Testis (tissue), 5 donors: ENCODE measurements around the gene PRB3. TPM values are rescaled to one million over a fixed set of nuclear protein-coding genes. Genes with fewer than 3 reads are reported as not detected.

Experiments used
- DNase-seq: peaks from one replicate; pipeline ENCODE4 v3.0.0-alpha.2; 2019
- H3K27ac ChIP-seq, 2 donors: fragments of 200-600 bp; sonication (generic); one replicate each; pipeline ENCODE4 v1.5.1; 2019
- H3K27me3 ChIP-seq: fragments of 200-600 bp; sonication (generic); one replicate; pipeline ENCODE4 v1.5.1; 2019
- H3K36me3 ChIP-seq: fragments of 200-600 bp; sonication (generic); one replicate; pipeline ENCODE4 v1.5.1; 2017; ENCODE audit warnings: low read depth; ENCODE audit errors: missing control alignments
- H3K4me1 ChIP-seq: fragments of 200-600 bp; sonication (generic); one replicate; pipeline ENCODE4 v1.5.1; 2019
- H3K4me3 ChIP-seq, 2 donors: fragments of 200-600 bp; sonication (generic); one replicate each; pipeline ENCODE4 v1.5.1; 2017 to 2019
- H3K9me3 ChIP-seq: fragments of 200-600 bp; sonication (generic); one replicate; pipeline ENCODE4 v1.5.1; 2017
- CTCF ChIP-seq, 3 experiments: fragments of 450-650 bp in 2 of 3; fragments of 200-600 bp in 1 of 3; sonication (generic) in 1 of 3; IDR thresholded peaks; one replicate each; pipeline ENCODE4 v1.5.1; 2016 to 2019; ENCODE audit warnings: antibody characterized with exemption in 3 of 3, mild to moderate bottlenecking in 2 of 3, moderate library complexity in 1 of 3
- POLR2A ChIP-seq: fragments of 450-650 bp; IDR thresholded peaks from one replicate; pipeline ENCODE4 v1.6.1; 2017; ENCODE audit warnings: antibody characterized with exemption, mild to moderate bottlenecking, moderate library complexity
- WGBS, 2 donors: methylation state at CpG; one replicate each; pipeline ENCODE4 v1.1.5; 2018; 5-methylcytosine and 5-hydroxymethylcytosine counted together
- intact Hi-C: fragments of 100-400 bp; cut with DNase I; formaldehyde crosslinking; loops from one replicate; pipeline ENCODE4 v1.15.1; 2023; ENCODE audit warnings: low total_unique reads
- long read RNA-seq, 2 donors: transcript quantifications; one replicate each; lab custom pipeline, GENCODE V29; 2026
- polyA plus RNA-seq: library from polyadenylated mRNA; stranded (reverse); fragments of 350-450 nt; fragmentation: Illumina TruSeq; extraction: RNeasy Lipid Tissue Mini Kit (QIAGEN cat#74804); gene quantifications from one replicate; pipeline ENCODE4 v1.2.3, GENCODE V29; 2014; ENCODE audit warnings: low read depth, low replicate concordance; ENCODE audit not compliant: insufficient read depth
- total RNA-seq, 2 donors: library from RNA; depleted of rRNA; stranded (reverse); fragments of >200 nt; gene quantifications; one replicate each; pipeline ENCODE4 v1.2.3, GENCODE V29; 2016

PRB3 gene
- total RNA-seq, result under 1 TPM in 1 of 2 donors, not detected in 1; 0.39 TPM
- polyA plus RNA-seq, result 0.82 TPM
- long read RNA-seq, donor 1, result 0 reads
- long read RNA-seq, donor 2, result 0 reads

GRCh38 chr12:11269607-11270006, at the start of gene PRB3:
PRB3 (minus strand) TSS chr12:11269707; CDS start chr12:11269669, 38 bp downstream.
- Histone ChIP-seq H3K4me1 (no peaks in the 10 kb centered on the region), H3K27me3 (no peaks in the 10 kb centered on the region), H3K4me3 (no peak within 1 kb of the TSS), H3K36me3 (no peaks in the 10 kb centered on the region), H3K9me3 (no peaks in the 10 kb centered on the region), H3K27ac (no peak within 1 kb of the TSS)
- no peak for TF ChIP-seq POLR2A
- TF ChIP-seq CTCF (IDR thresholded peaks at IDR 0.05), result no peak
- 86 to 88% methylated on average over 3 of the region's 3 CpGs for WGBS, 2 donors
- intact Hi-C loops, result no loop called here
- no peak for DNase-seq

GRCh38 chr12:11310336-11310735, 40.8 kb upstream of the PRB3 start, which contains the start of gene PRB4:
PRB4 (minus strand) TSS chr12:11310436; CDS start chr12:11310398, 38 bp downstream.
- Histone ChIP-seq H3K27ac (no peak within 1 kb of the TSS), H3K27me3 (no peaks in the 10 kb centered on the region), H3K36me3 (no peaks in the 10 kb centered on the region), H3K9me3 (no peaks in the 10 kb centered on the region), H3K4me1 (no peaks in the 10 kb centered on the region), H3K4me3 (no peak within 1 kb of the TSS)
- WGBS, 2 donors, result 36 to 59% methylated on average over 3 of the region's 3 CpGs
- no peak for DNase-seq
- TF ChIP-seq CTCF (IDR thresholded peaks at IDR 0.05), result no peak
- TF ChIP-seq POLR2A, result no peak
- intact Hi-C loops, result no loop called here

- no peak for TF ChIP-seq POLR2A
- TF ChIP-seq CTCF (IDR thresholded peaks at IDR 0.05), result no peak
- H3K27ac ChIP-seq, result no peak overlapping the region
- no peaks in the 10 kb centered on the region for H3K4me1 ChIP-seq
- no peaks in the 10 kb centered on the region for H3K36me3 ChIP-seq
- no peaks in the 10 kb centered on the region for H3K27me3 ChIP-seq
- WGBS, 2 donors, result 59 to 63% methylated on average over 2 of the region's 2 CpGs
- no peaks in the 10 kb centered on the region for H3K9me3 ChIP-seq
- intact Hi-C loops, result no loop called here
- no peak for DNase-seq
- no peak overlapping the region for H3K4me3 ChIP-seq
Observed at GRCh38 chr12:11307143-11307542, 37.6 kb upstream of the PRB3 start.

GRCh38 chr12:11273449-11273848, 3.9 kb upstream of the PRB3 start:
- Histone ChIP-seq H3K4me1 (no peaks in the 10 kb centered on the region), H3K36me3 (no peaks in the 10 kb centered on the region), H3K9me3 (no peaks in the 10 kb centered on the region), H3K27me3 (no peaks in the 10 kb centered on the region), H3K4me3 (no peak overlapping the region), H3K27ac (no peak overlapping the region)
- no peak for TF ChIP-seq CTCF (IDR thresholded peaks at IDR 0.05)
- no peak for TF ChIP-seq POLR2A
- 79 to 80% methylated on average over 3 of the region's 3 CpGs for WGBS, 2 donors
- intact Hi-C loops, result no loop called here
- DNase-seq, result no peak

- H3K4me1 ChIP-seq, result no peaks in the 10 kb centered on the region
- no peaks in the 10 kb centered on the region for H3K9me3 ChIP-seq
- no peak for TF ChIP-seq POLR2A
- TF ChIP-seq CTCF (IDR thresholded peaks at IDR 0.05), result no peak
- DNase-seq, result no peak
- WGBS, 2 donors, result 90 to 98% methylated on average over 1 of the region's 1 CpG
- H3K4me3 ChIP-seq, result no peak overlapping the region
- no peaks in the 10 kb centered on the region for H3K27me3 ChIP-seq
- H3K36me3 ChIP-seq, result no peaks in the 10 kb centered on the region
- intact Hi-C loops, result no loop called here
- H3K27ac ChIP-seq, result no peak overlapping the region
Observed at GRCh38 chr12:11264501-11264900, 5.0 kb downstream of the PRB3 start.
